ENCODE measurements around the gene GARIN5A.
A peak's percentile ranks its signal among the peaks of the same experiment; 100 is the strongest.

DNA sequence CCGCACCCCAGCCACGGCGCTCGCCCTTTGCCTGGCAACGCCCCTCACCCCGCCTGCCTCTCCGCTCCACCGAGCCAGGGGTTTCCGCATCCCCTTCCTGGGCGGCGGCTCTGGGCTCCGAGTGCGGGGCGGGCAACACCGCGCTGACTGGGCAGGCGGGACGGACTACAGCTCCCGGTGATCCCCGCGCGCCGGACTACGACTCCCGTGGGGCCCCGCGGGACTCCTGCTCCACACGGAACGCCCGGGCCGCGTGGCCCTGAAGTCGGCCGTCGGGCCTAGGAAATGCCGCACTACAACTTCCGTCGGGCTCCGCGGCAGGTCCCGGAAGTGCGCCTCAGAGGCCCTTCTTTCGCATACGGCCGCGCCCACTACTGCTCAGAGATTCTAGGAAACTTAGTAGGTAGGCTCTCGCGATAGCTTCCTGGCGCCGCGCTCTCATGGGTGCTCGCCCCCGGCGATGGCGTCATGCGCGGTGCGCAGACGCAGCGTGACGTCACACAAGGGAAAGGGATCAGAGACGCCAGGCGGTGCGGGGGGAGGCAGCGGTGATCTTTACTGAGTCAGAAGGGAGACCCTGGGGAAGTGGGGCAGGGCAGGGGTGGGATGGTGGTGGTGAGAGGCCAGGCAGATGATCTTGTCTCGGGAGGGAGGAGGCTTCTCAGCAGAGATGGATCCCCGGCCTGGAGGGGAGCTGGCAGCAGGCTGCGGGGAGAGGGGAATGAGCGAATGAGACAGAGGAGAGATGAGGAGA, 34.6 kb upstream of the GARIN5A start, which contains the start of gene JOSD2:
- peak; percentile 33 to 37 for TF ChIP-seq POLR2A (IDR thresholded peaks at IDR 0.05)
- TF ChIP-seq, protein P1, sequence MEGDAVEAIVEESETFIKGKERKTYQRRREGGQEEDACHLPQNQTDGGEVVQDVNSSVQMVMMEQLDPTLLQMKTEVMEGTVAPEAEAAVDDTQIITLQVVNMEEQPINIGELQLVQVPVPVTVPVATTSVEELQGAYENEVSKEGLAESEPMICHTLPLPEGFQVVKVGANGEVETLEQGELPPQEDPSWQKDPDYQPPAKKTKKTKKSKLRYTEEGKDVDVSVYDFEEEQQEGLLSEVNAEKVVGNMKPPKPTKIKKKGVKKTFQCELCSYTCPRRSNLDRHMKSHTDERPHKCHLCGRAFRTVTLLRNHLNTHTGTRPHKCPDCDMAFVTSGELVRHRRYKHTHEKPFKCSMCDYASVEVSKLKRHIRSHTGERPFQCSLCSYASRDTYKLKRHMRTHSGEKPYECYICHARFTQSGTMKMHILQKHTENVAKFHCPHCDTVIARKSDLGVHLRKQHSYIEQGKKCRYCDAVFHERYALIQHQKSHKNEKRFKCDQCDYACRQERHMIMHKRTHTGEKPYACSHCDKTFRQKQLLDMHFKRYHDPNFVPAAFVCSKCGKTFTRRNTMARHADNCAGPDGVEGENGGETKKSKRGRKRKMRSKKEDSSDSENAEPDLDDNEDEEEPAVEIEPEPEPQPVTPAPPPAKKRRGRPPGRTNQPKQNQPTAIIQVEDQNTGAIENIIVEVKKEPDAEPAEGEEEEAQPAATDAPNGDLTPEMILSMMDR (IDR thresholded peaks at IDR 0.05) = no peak

Data from adrenal gland (tissue), 5 donors.